Measurements from ENCODE around the gene MTHFSD. TPM values are rescaled to one million over a fixed set of nuclear protein-coding genes. Genes with fewer than 3 reads are reported as not detected.

MTHFSD gene
- total RNA-seq, 2 donors from 2014 or later = 7.8 to 8.3 TPM

- H3K27me3 ChIP-seq = no peaks in the 10 kb centered on the region
- no peaks in the 10 kb centered on the region for H3K4me1 ChIP-seq
- H3K36me3 ChIP-seq = no peaks in the 10 kb centered on the region
- TF ChIP-seq CTCF (IDR thresholded peaks at IDR 0.05) = no peak
- peak overlapping the region in 1 of 2 donors; percentile 2 for H3K27ac ChIP-seq
- H3K4me3 ChIP-seq = no peak overlapping the region
- H3K9me3 ChIP-seq = no peaks in the 10 kb centered on the region
- peak; percentile 79 for DNase-seq (ENCODE audit: low spot score)
Observed at GRCh38 chr16:86597880-86598606, 43.0 kb upstream of the MTHFSD start.

GRCh38 chr16:86597126-86597879 lies 42.3 kb upstream of the MTHFSD start:
- Histone ChIP-seq H3K4me3 (no peak overlapping the region), H3K4me1 (no peaks in the 10 kb centered on the region), H3K27me3 (no peaks in the 10 kb centered on the region), H3K36me3 (no peaks in the 10 kb centered on the region), H3K27ac (peak overlapping the region in 1 of 2 donors; percentile 2), H3K9me3 (no peaks in the 10 kb centered on the region)
- no peak for DNase-seq (ENCODE audit: low spot score)
- TF ChIP-seq CTCF (IDR thresholded peaks at IDR 0.05) = no peak

GRCh38 chr16:86595983-86596605 lies 41.1 kb upstream of the MTHFSD start:
- Histone ChIP-seq H3K36me3 (no peaks in the 10 kb centered on the region), H3K4me1 (no peaks in the 10 kb centered on the region), H3K4me3 (no peak overlapping the region), H3K9me3 (no peaks in the 10 kb centered on the region), H3K27me3 (no peaks in the 10 kb centered on the region), H3K27ac (no peak overlapping the region)
- no peak for TF ChIP-seq CTCF (IDR thresholded peaks at IDR 0.05)
- no peak for DNase-seq (ENCODE audit: low spot score)

- Histone ChIP-seq H3K27me3 (no peaks in the 10 kb centered on the region), H3K27ac (no peak overlapping the region), H3K36me3 (no peaks in the 10 kb centered on the region), H3K4me1 (no peaks in the 10 kb centered on the region), H3K4me3 (no peak overlapping the region), H3K9me3 (no peaks in the 10 kb centered on the region)
- TF ChIP-seq CTCF (IDR thresholded peaks at IDR 0.05) = no peak
- DNase-seq (ENCODE audit: low spot score) = no peak
Observed at GRCh38 chr16:86594721-86595120, 39.7 kb upstream of the MTHFSD start.

GRCh38 chr16:86593913-86594620 lies 39.0 kb upstream of the MTHFSD start:
- Histone ChIP-seq H3K27ac (no peak overlapping the region), H3K27me3 (no peaks in the 10 kb centered on the region), H3K4me3 (no peak overlapping the region)

More at GRCh38 chr16:86593913-86594620, 39.0 kb upstream of the MTHFSD start:
- Histone ChIP-seq H3K4me1 (no peaks in the 10 kb centered on the region), H3K9me3 (no peaks in the 10 kb centered on the region), H3K36me3 (no peaks in the 10 kb centered on the region)
- DNase-seq (ENCODE audit: low spot score) = no peak
- TF ChIP-seq CTCF (IDR thresholded peaks at IDR 0.05) = no peak
